Testis (tissue), 2 donors: ENCODE results near the gene OTOA.

ENCODE experiments used
- POLR2A ChIP-seq: fragments of 450-650 bp; IDR thresholded peaks from one replicate; pipeline ENCODE4 v1.6.1; 2017; ENCODE audit warnings: antibody characterized with exemption, mild to moderate bottlenecking, moderate library complexity
- TF ChIP-seq, protein P1 (sequence below), 3 experiments: fragments of 450-650 bp in 2 of 3; fragments of 200-600 bp in 1 of 3; sonication (generic) in 1 of 3; IDR thresholded peaks; one replicate each; pipeline ENCODE4 v1.5.1; 2016 to 2019; ENCODE audit warnings: antibody characterized with exemption in 3 of 3, mild to moderate bottlenecking in 2 of 3, moderate library complexity in 1 of 3

DNA sequence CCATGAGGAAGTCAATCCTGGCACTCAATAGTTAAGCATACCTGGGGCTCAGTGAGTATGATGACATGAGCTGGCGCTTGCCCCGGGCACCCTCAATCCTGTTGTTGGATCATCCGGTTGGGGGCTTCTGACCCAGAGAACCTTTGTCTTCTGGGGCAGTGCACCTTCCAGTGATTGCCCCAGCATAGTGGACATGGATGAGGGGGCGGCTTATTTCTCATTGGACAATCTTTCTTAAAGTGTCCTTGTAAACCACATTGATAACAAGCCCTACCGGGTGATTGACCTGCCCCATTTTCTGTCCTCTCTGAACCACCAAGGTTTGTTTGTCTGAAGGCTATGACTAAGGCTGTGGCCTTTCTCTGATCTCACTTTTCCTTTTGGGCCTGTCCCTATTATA is 29.6 kb upstream of the OTOA start:
- TF ChIP-seq POLR2A: no peak
- TF ChIP-seq, protein P1, sequence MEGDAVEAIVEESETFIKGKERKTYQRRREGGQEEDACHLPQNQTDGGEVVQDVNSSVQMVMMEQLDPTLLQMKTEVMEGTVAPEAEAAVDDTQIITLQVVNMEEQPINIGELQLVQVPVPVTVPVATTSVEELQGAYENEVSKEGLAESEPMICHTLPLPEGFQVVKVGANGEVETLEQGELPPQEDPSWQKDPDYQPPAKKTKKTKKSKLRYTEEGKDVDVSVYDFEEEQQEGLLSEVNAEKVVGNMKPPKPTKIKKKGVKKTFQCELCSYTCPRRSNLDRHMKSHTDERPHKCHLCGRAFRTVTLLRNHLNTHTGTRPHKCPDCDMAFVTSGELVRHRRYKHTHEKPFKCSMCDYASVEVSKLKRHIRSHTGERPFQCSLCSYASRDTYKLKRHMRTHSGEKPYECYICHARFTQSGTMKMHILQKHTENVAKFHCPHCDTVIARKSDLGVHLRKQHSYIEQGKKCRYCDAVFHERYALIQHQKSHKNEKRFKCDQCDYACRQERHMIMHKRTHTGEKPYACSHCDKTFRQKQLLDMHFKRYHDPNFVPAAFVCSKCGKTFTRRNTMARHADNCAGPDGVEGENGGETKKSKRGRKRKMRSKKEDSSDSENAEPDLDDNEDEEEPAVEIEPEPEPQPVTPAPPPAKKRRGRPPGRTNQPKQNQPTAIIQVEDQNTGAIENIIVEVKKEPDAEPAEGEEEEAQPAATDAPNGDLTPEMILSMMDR (IDR thresholded peaks at IDR 0.05): no peak
